ENCODE measurements around the gene KY. TPM values are rescaled to one million over a fixed set of nuclear protein-coding genes. Genes with fewer than 3 reads are reported as not detected.

KY gene
- total RNA-seq, 1 donor from 2014 or later: 12.1 TPM

DNA sequence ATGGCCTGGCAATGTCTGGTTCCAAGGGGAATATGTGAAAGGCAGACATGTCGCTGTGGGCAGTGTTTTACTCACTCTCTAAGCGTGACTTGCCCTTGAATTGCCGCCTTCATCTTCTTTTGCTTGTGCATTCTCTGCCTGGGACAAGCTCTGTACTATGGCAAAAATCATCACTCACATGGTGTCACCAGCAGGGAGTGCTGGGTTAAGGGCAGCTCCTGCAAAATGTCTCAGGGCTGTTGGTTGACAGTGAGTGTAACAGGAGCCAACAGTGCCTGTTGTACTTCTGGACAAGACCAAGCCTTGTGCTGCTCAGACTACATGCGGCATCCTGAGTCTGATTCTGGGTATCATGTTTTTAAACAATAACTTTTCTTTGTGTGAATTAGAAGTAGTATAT lies 45.3 kb upstream of the KY start:
- peak overlapping the region; percentile 87 for H3K27ac ChIP-seq (replicated peaks)
- intact Hi-C loops (cut with micrococcal nuclease): no loop called here
- H3K36me3 ChIP-seq: no peaks in the 10 kb centered on the region
- H3K9me3 ChIP-seq (replicated peaks): no peaks in the 10 kb centered on the region
- peaks cover 56% of the 10 kb centered on the region for H3K4me1 ChIP-seq
- DNase-seq: no peak
- TF ChIP-seq, protein P1, sequence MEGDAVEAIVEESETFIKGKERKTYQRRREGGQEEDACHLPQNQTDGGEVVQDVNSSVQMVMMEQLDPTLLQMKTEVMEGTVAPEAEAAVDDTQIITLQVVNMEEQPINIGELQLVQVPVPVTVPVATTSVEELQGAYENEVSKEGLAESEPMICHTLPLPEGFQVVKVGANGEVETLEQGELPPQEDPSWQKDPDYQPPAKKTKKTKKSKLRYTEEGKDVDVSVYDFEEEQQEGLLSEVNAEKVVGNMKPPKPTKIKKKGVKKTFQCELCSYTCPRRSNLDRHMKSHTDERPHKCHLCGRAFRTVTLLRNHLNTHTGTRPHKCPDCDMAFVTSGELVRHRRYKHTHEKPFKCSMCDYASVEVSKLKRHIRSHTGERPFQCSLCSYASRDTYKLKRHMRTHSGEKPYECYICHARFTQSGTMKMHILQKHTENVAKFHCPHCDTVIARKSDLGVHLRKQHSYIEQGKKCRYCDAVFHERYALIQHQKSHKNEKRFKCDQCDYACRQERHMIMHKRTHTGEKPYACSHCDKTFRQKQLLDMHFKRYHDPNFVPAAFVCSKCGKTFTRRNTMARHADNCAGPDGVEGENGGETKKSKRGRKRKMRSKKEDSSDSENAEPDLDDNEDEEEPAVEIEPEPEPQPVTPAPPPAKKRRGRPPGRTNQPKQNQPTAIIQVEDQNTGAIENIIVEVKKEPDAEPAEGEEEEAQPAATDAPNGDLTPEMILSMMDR (IDR thresholded peaks at IDR 0.05; ENCODE audit: borderline replicate concordance): no peak
- no peaks in the 10 kb centered on the region for H3K27me3 ChIP-seq (ENCODE audit: low read depth)
- H3K4me3 ChIP-seq: no peak overlapping the region

DNA sequence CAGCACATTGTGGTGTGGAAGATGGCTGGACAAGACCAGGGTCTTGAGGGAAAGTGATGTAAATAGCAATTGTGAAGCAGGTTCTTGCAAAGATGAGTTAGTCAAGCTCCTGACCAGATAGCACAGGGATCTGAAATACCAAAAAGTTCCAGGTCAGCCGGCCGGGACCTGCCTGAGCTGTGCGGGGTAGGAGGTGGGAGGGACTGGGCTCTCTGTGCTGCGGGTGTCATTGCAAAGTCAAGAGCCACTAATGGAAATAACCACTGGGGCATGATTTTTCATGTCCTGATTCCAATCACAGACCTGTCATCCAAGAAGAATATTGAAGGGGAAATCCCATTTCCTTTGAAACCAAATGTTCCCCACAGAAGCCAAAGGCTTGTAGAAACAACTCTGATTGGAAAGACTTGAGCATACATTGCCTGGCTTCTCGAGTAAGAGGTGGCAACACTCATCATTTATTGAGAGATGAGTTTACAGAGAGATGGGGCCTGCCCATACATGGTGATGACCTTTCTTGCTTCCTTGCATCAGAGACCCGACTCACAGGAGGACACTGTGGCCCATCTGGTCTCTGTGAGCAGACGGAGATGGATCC lies 44.2 kb upstream of the KY start:
- no peaks in the 10 kb centered on the region for H3K9me3 ChIP-seq (replicated peaks)
- TF ChIP-seq, protein P1 (IDR thresholded peaks at IDR 0.05; ENCODE audit: borderline replicate concordance): no peak
- peak overlapping the region; percentile 87 for H3K27ac ChIP-seq (replicated peaks)
- peaks cover 56% of the 10 kb centered on the region for H3K4me1 ChIP-seq
- H3K27me3 ChIP-seq (ENCODE audit: low read depth): no peaks in the 10 kb centered on the region
- no peak overlapping the region for H3K4me3 ChIP-seq
- DNase-seq: no peak
- H3K36me3 ChIP-seq: no peaks in the 10 kb centered on the region
- intact Hi-C loops (cut with micrococcal nuclease): no loop called here

DNA sequence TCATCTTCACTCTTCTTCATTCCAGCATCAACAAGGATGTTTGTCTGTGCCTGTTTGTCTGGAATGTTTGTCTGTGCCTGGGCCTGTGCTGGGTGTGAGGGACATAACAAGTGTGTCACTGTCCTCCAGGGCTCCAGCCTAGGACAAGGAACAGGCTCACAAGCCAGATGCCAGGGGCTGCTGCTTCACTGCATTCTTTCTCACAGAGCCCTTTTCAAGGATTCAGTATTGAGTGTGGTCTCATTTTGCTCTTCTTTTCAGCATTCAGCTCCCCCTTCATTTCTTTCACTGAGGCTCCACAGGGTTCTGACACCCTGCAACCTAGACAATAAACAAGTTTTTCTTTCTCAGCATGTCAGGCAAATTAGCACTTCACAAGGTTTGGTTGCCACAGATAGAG lies 43.6 kb upstream of the KY start:
- no peak overlapping the region for H3K4me3 ChIP-seq
- H3K27ac ChIP-seq (replicated peaks): peak overlapping the region; percentile 87
- no peaks in the 10 kb centered on the region for H3K27me3 ChIP-seq (ENCODE audit: low read depth)
- TF ChIP-seq, protein P1 (IDR thresholded peaks at IDR 0.05; ENCODE audit: borderline replicate concordance): no peak
- no peaks in the 10 kb centered on the region for H3K36me3 ChIP-seq
- peaks cover 50% of the 10 kb centered on the region for H3K4me1 ChIP-seq
- DNase-seq: no peak
- no peaks in the 10 kb centered on the region for H3K9me3 ChIP-seq (replicated peaks)
- intact Hi-C loops (cut with micrococcal nuclease): no loop called here

DNA sequence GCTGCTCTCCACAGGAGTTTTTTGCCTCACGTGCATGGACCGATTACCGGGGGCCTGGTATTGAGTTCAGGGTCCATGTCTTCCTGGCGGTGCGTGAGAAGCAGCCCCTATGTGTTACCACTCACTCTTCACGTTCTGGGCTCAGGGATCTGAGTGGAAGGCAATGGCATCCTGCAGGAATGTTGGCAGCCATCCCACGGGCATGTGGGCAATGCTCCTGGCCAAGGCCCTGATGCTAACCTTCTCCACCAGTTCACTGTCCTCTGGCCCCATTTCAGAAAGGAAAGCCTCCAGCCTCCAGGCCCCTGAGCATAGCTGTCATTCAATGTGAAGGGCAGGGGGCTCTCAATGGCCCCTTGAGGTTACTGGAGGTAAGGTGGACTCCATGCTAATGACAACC lies 43.0 kb upstream of the KY start:
- Histone ChIP-seq H3K9me3 (replicated peaks) (no peaks in the 10 kb centered on the region), H3K27ac (replicated peaks) (peak overlapping the region; percentile 87), H3K4me3 (no peak overlapping the region), H3K4me1 (peaks cover 43% of the 10 kb centered on the region), H3K27me3 (ENCODE audit: low read depth) (no peaks in the 10 kb centered on the region), H3K36me3 (no peaks in the 10 kb centered on the region)
- peak; percentile 80 for DNase-seq
- intact Hi-C loops (cut with micrococcal nuclease): no loop called here
- TF ChIP-seq, protein P1 (IDR thresholded peaks at IDR 0.05; ENCODE audit: borderline replicate concordance): no peak

DNA sequence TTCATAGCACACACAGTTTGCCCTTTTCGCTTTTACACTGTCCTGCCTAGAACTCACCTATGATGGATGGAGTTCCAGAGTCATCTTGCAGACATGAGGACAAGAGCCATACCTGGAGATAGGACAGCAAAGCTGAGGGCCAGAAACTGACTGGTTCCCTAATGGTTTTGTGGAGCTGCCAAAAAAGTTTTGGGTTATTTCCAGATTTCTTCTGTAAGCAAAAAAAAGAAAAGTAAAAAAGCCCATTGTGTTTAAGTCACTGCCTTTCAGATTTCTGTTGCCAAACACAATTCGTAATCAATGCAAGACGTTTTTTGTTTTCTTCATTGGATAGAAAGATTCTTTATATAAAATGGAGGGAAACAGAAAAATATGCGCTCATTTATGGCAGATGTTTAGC lies 42.4 kb upstream of the KY start:
- Histone ChIP-seq H3K4me3 (no peak overlapping the region), H3K27me3 (ENCODE audit: low read depth) (no peaks in the 10 kb centered on the region), H3K9me3 (replicated peaks) (no peaks in the 10 kb centered on the region), H3K27ac (replicated peaks) (peak overlapping the region; percentile 87), H3K36me3 (no peaks in the 10 kb centered on the region), H3K4me1 (peaks cover 38% of the 10 kb centered on the region)
- TF ChIP-seq, protein P1 (IDR thresholded peaks at IDR 0.05; ENCODE audit: borderline replicate concordance): no peak
- intact Hi-C loops (cut with micrococcal nuclease): no loop called here
- DNase-seq: no peak

Data from left ventricle myocardium inferior (tissue), 1 donor.